Gastroesophageal sphincter (tissue), 4 donors: ENCODE measurements around the gene CFAP61. TPM values are rescaled to one million over a fixed set of nuclear protein-coding genes. Genes with fewer than 3 reads are reported as not detected.
A peak's percentile ranks its signal among the peaks of the same experiment; 100 is the strongest.

Source experiments
- ATAC-seq: fragments of 150-250 bp; one replicate; pipeline ENCODE4 v1.9.1; 2016; ENCODE audit warnings: mild to moderate bottlenecking, moderate library complexity
- H3K27ac ChIP-seq, 4 donors: fragments of 200-600 bp; sonication (generic) in 3 of 4; 1 replicate in 3 of 4; 2 replicates in 1 of 4; pipeline ENCODE4 v1.5.1; 2016 to 2019
- H3K27me3 ChIP-seq: fragments of 200-600 bp; sonication (generic); one replicate; pipeline ENCODE4 v1.5.1; 2019
- H3K36me3 ChIP-seq, 2 donors: fragments of 200-600 bp; sonication (generic); one replicate each; pipeline ENCODE4 v1.5.1; 2019; ENCODE audit warnings: control low read depth in 1 of 2
- H3K4me1 ChIP-seq, 3 donors: fragments of 200-600 bp; sonication (generic); 1 replicate in 2 of 3; 2 replicates in 1 of 3; pipeline ENCODE4 v1.5.1; 2016 to 2019; ENCODE audit warnings: control low read depth in 2 of 3
- H3K4me3 ChIP-seq, 2 donors: fragments of 200-600 bp; sonication (generic); one replicate each; pipeline ENCODE4 v1.5.1; 2019; ENCODE audit warnings: mild to moderate bottlenecking in 1 of 2, moderate library complexity in 1 of 2
- H3K9me3 ChIP-seq, 3 donors: fragments of 200-600 bp; sonication (generic); one replicate each; pipeline ENCODE4 v1.5.1; 2017 to 2019; ENCODE audit warnings: control low read depth in 2 of 3
- CTCF ChIP-seq, 4 experiments: fragments of 200-600 bp in 2 of 4; fragments of 450-650 bp in 2 of 4; sonication (generic) in 1 of 4; IDR thresholded peaks; one replicate each; pipeline ENCODE4 v1.5.1; 2017 to 2019; ENCODE audit warnings: antibody characterized with exemption in 4 of 4, mild to moderate bottlenecking in 2 of 4, moderate library complexity in 2 of 4
- EP300 ChIP-seq: sonication (generic); formaldehyde crosslinking; IDR thresholded peaks from one replicate; pipeline ENCODE4 v1.6.1; 2017; ENCODE audit warnings: antibody characterized with exemption, mild to moderate bottlenecking
- POLR2A ChIP-seq, 2 donors: fragments of 450-650 bp; IDR thresholded peaks; one replicate each; pipeline ENCODE4 v1.6.1; 2017; ENCODE audit warnings: antibody characterized with exemption in 2 of 2, mild to moderate bottlenecking in 2 of 2, moderate library complexity in 1 of 2
- POLR2AphosphoS5 ChIP-seq: sonication (generic); formaldehyde crosslinking; IDR thresholded peaks from one replicate; pipeline ENCODE4 v1.6.1; 2017; ENCODE audit warnings: antibody characterized with exemption
- WGBS, 2 donors: methylation state at CpG; one replicate each; pipeline ENCODE4 v1.1.5; 2018; ENCODE audit warnings: low coverage in 1 of 2; 5-methylcytosine and 5-hydroxymethylcytosine counted together
- total RNA-seq, 4 donors: library from RNA; depleted of rRNA; stranded (reverse); fragments of >200 nt; gene quantifications; one replicate each; pipeline ENCODE4 v1.1.0, GENCODE V29; 2016

CFAP61 gene
- total RNA-seq, 4 donors from 2014 or later: 0.27 to 0.54 (median 0.30) TPM; not detected in 1

- H3K4me3 ChIP-seq: no peak overlapping the region
- no peaks in the 10 kb centered on the region for H3K4me1 ChIP-seq
- no peak overlapping the region for H3K27ac ChIP-seq
- H3K27me3 ChIP-seq: no peaks in the 10 kb centered on the region
- ATAC-seq: no peak
- peaks cover 0 to 36% (median 0%) of the 10 kb centered on the region in 3 donors for H3K9me3 ChIP-seq
- 42 to 100% methylated on average over 1 of the region's 1 CpG for WGBS, 2 donors
- H3K36me3 ChIP-seq: no peaks in the 10 kb centered on the region
- TF ChIP-seq CTCF (IDR thresholded peaks at IDR 0.05) (no peak), POLR2A (IDR thresholded peaks at IDR 0.05) (no peak), EP300 (no peak), POLR2AphosphoS5 (no peak)
These were observed 84.0 kb downstream of the CFAP61 start for GRCh38 chr20:20136313-20136712.

GRCh38 chr20:20137851-20138250, 85.5 kb downstream of the CFAP61 start:
- no peaks in the 10 kb centered on the region for H3K27me3 ChIP-seq
- 100% methylated on average over 1 of the region's 5 CpGs for WGBS, 2 donors

GRCh38 chr20:20138301-20139064, 86.2 kb downstream of the CFAP61 start:
- ATAC-seq: peak; percentile 39
- peaks cover 0 to 27% (median 0%) of the 10 kb centered on the region in 3 donors for H3K9me3 ChIP-seq
- no peaks in the 10 kb centered on the region for H3K36me3 ChIP-seq
- H3K4me3 ChIP-seq: no peak overlapping the region
- 68% methylated on average over 4 of the region's 4 CpGs; no CpG with 5 or more reads in 1 of the 2 donors for WGBS, 2 donors
- H3K27ac ChIP-seq: peak overlapping the region in 1 of 4 donors; percentile 29
- peaks cover 3% of the 10 kb centered on the region for H3K27me3 ChIP-seq
- TF ChIP-seq POLR2AphosphoS5: no peak
- TF ChIP-seq POLR2A (IDR thresholded peaks at IDR 0.05): no peak
- no peak for TF ChIP-seq EP300
- no peak for TF ChIP-seq CTCF (IDR thresholded peaks at IDR 0.05)
- no peaks in the 10 kb centered on the region for H3K4me1 ChIP-seq

More at GRCh38 chr20:20137851-20138250, 85.5 kb downstream of the CFAP61 start:
- ATAC-seq: no peak
- peak overlapping the region in 1 of 4 donors; percentile 29 for H3K27ac ChIP-seq
- no peak for TF ChIP-seq EP300
- TF ChIP-seq POLR2A (IDR thresholded peaks at IDR 0.05): no peak
- TF ChIP-seq CTCF (IDR thresholded peaks at IDR 0.05): no peak
- no peak for TF ChIP-seq POLR2AphosphoS5
- H3K4me1 ChIP-seq: no peaks in the 10 kb centered on the region
- no peaks in the 10 kb centered on the region for H3K36me3 ChIP-seq
- H3K9me3 ChIP-seq: peaks cover 0 to 33% (median 0%) of the 10 kb centered on the region in 3 donors
- no peak overlapping the region for H3K4me3 ChIP-seq

- Histone ChIP-seq H3K9me3 (peaks cover 0 to 23% (median 0%) of the 10 kb centered on the region in 3 donors), H3K27me3 (peaks cover 3% of the 10 kb centered on the region), H3K36me3 (no peaks in the 10 kb centered on the region), H3K27ac (no peak overlapping the region), H3K4me3 (no peak overlapping the region), H3K4me1 (no peaks in the 10 kb centered on the region)
- no peak for TF ChIP-seq POLR2A (IDR thresholded peaks at IDR 0.05)
- no peak for TF ChIP-seq EP300
- TF ChIP-seq POLR2AphosphoS5: no peak
- no peak for TF ChIP-seq CTCF (IDR thresholded peaks at IDR 0.05)
- 53 to 58% methylated on average over 5 of the region's 5 CpGs for WGBS, 2 donors
- no peak for ATAC-seq
These were observed 87.1 kb downstream of the CFAP61 start for GRCh38 chr20:20139403-20139802.

- Histone ChIP-seq H3K9me3 (no peaks in the 10 kb centered on the region), H3K4me1 (no peaks in the 10 kb centered on the region), H3K4me3 (no peak overlapping the region), H3K36me3 (no peaks in the 10 kb centered on the region), H3K27me3 (peaks cover 3% of the 10 kb centered on the region), H3K27ac (no peak overlapping the region)
- no peak for ATAC-seq
- WGBS, 2 donors: 14 to 55% methylated on average over 1 to 2 of the region's 2 CpGs
- TF ChIP-seq POLR2A (IDR thresholded peaks at IDR 0.05): no peak
- TF ChIP-seq CTCF (IDR thresholded peaks at IDR 0.05): no peak
- no peak for TF ChIP-seq POLR2AphosphoS5
- no peak for TF ChIP-seq EP300
These were observed 90.8 kb downstream of the CFAP61 start for GRCh38 chr20:20143165-20143564.
